KMS-11 (cell line): ENCODE results near the gene YEATS2.

Experiments
- H2AFZ ChIP-seq: fragments of 200-600 bp; sonication (generic); 2 replicates; pipeline ENCODE4 v1.6.1; 2016; ENCODE audit warnings: antibody characterized with exemption, mixed run types, low read depth
- H3K27ac ChIP-seq: fragments of 200-600 bp; sonication (generic); 2 replicates; pipeline ENCODE4 v1.6.1; 2016; ENCODE audit warnings: mild to moderate bottlenecking, mixed run types
- H3K27me3 ChIP-seq: fragments of 200-600 bp; sonication (generic); 2 replicates; pipeline ENCODE4 v1.6.1; 2017; ENCODE audit warnings: mild to moderate bottlenecking, low read depth, mixed run types, moderate library complexity; ENCODE audit not compliant: insufficient read depth
- H3K36me3 ChIP-seq: fragments of 200-600 bp; sonication (generic); 2 replicates; pipeline ENCODE4 v1.6.1; 2017; ENCODE audit warnings: mild to moderate bottlenecking, mixed run types; ENCODE audit not compliant: insufficient read depth
- H3K4me1 ChIP-seq: fragments of 200-600 bp; sonication (generic); 2 replicates; pipeline ENCODE4 v1.6.1; 2016; ENCODE audit warnings: mild to moderate bottlenecking, low read depth, mixed run types; ENCODE audit not compliant: poor library complexity, severe bottlenecking
- H3K4me2 ChIP-seq: fragments of 200-600 bp; sonication (generic); 2 replicates; pipeline ENCODE4 v1.7.0; 2016; ENCODE audit warnings: mild to moderate bottlenecking, mixed run types
- H3K4me3 ChIP-seq: fragments of 200-600 bp; sonication (generic); IDR thresholded peaks from 2 replicates; pipeline ENCODE4 v1.6.1; 2017; ENCODE audit warnings: low read depth, low read length, mixed read lengths; ENCODE audit not compliant: insufficient read depth
- H3K79me2 ChIP-seq: fragments of 200-600 bp; sonication (generic); 2 replicates; pipeline ENCODE4 v1.6.1; 2016; ENCODE audit warnings: low read depth, mixed run types; ENCODE audit not compliant: insufficient read depth
- H3K9ac ChIP-seq: fragments of 200-600 bp; sonication (generic); 2 replicates; pipeline ENCODE4 v1.6.1; 2016; ENCODE audit warnings: mild to moderate bottlenecking, mixed run types
- H4K20me1 ChIP-seq: fragments of 200-600 bp; sonication (generic); 2 replicates; pipeline ENCODE4 v1.6.1; 2016; ENCODE audit warnings: mild to moderate bottlenecking, mixed run types; ENCODE audit not compliant: insufficient read depth
- CTCF ChIP-seq: fragments of 200-600 bp; sonication (generic); conservative IDR thresholded peaks from 2 replicates; pipeline ENCODE4 v1.6.1; 2017; ENCODE audit warnings: low read depth, mild to moderate bottlenecking, antibody characterized with exemption, low read length, moderate library complexity, mixed read lengths

Gene YEATS2

GRCh38 chr3:183844606-183845005 is 147.0 kb downstream of the YEATS2 start:
- H3K27ac ChIP-seq, result no peak overlapping the region
- peaks cover 14% of the 10 kb centered on the region; the same call in 1 of the 2 replicates for H3K36me3 ChIP-seq
- no peaks in the 10 kb centered on the region for H3K4me1 ChIP-seq
- H2AFZ ChIP-seq, result no peak overlapping the region
- no peaks in the 10 kb centered on the region for H4K20me1 ChIP-seq
- TF ChIP-seq CTCF, result no peak
- no peaks in the 10 kb centered on the region for H3K27me3 ChIP-seq
- H3K4me3 ChIP-seq, result no peak overlapping the region
- H3K79me2 ChIP-seq, result no peaks in the 10 kb centered on the region; the same call in 1 of the 2 replicates
- no peak overlapping the region for H3K4me2 ChIP-seq
- no peak overlapping the region for H3K9ac ChIP-seq

- H3K79me2 ChIP-seq, result no peaks in the 10 kb centered on the region; the same call in 1 of the 2 replicates
- H3K36me3 ChIP-seq, result peaks cover 10% of the 10 kb centered on the region; the same call in 1 of the 2 replicates
- no peak overlapping the region for H3K4me2 ChIP-seq
Measured at GRCh38 chr3:183845090-183845489, 147.5 kb downstream of the YEATS2 start.

GRCh38 chr3:183845608-183846288 is 148.2 kb downstream of the YEATS2 start:
- Histone ChIP-seq H2AFZ (no peak overlapping the region), H3K4me1 (no peaks in the 10 kb centered on the region), H3K79me2 (no peaks in the 10 kb centered on the region; the same call in 1 of the 2 replicates), H4K20me1 (no peaks in the 10 kb centered on the region), H3K9ac (no peak overlapping the region), H3K36me3 (peaks cover 8% of the 10 kb centered on the region; the same call in 1 of the 2 replicates), H3K27me3 (no peaks in the 10 kb centered on the region), H3K27ac (no peak overlapping the region), H3K4me2 (no peak overlapping the region), H3K4me3 (no peak overlapping the region)
- TF ChIP-seq CTCF, result no peak

More at GRCh38 chr3:183845090-183845489, 147.5 kb downstream of the YEATS2 start:
- Histone ChIP-seq H4K20me1 (no peaks in the 10 kb centered on the region), H3K27ac (no peak overlapping the region), H3K9ac (no peak overlapping the region), H3K4me1 (no peaks in the 10 kb centered on the region), H2AFZ (no peak overlapping the region), H3K27me3 (no peaks in the 10 kb centered on the region), H3K4me3 (no peak overlapping the region)
- no peak for TF ChIP-seq CTCF

GRCh38 chr3:183854318-183855035 is 156.9 kb downstream of the YEATS2 start:
- H3K36me3 ChIP-seq, result no peaks in the 10 kb centered on the region
- no peak overlapping the region for H2AFZ ChIP-seq
- no peaks in the 10 kb centered on the region for H3K27me3 ChIP-seq
- no peak overlapping the region for H3K9ac ChIP-seq
- no peaks in the 10 kb centered on the region for H4K20me1 ChIP-seq
- H3K4me2 ChIP-seq, result no peak overlapping the region
- no peaks in the 10 kb centered on the region for H3K4me1 ChIP-seq
- H3K79me2 ChIP-seq, result no peaks in the 10 kb centered on the region; the same call in 1 of the 2 replicates
- no peak overlapping the region for H3K4me3 ChIP-seq
- TF ChIP-seq CTCF, result no peak
- H3K27ac ChIP-seq, result no peak overlapping the region
